K562 treated with DMSO at 1 percent for 24 hours (cell line): Measurements from ENCODE around the gene RYR3. TPM values are rescaled to one million over a fixed set of nuclear protein-coding genes. Genes with fewer than 3 reads are reported as not detected.

ENCODE experiments used
- total RNA-seq: library from RNA; unstranded; fragments of 300-600 nt; gene quantifications from 2 replicates; pipeline ENCODE4 v1.2.3, GENCODE V29; 2022; ENCODE audit warnings: low read depth; ENCODE audit not compliant: insufficient read depth

Gene RYR3
- not detected in 2 replicates for total RNA-seq

GRCh38 chr15:33310481-33311311, at the start of gene RYR3:
Gene RYR3, plus strand, starts transcription at chr15:33310967. Its CDS starts 79 bp downstream, at chr15:33311046.

Other genes starting within 250 kb of the RYR3 start
- gene FMN1, start 116.3 kb upstream of the RYR3 start, total RNA-seq, result 0.13 and 0.28 TPM in 2 replicates